H1 (cell line): ENCODE data around the gene USP3.

Experiments
- ATF3 ChIP-seq: IDR thresholded peaks from 2 replicates; pipeline ENCODE4 v1.6.1; 2011; ENCODE audit warnings: low read depth, mild to moderate bottlenecking, low read length; ENCODE audit not compliant: insufficient read depth
- CBX5 ChIP-seq: fragments of 300-800, 300-1000 bp; sonication (generic); IDR thresholded peaks from 2 replicates; pipeline ENCODE4 v1.7.1; 2016; ENCODE audit warnings: antibody characterized with exemption, low read length, low read depth
- CREB1 ChIP-seq: IDR thresholded peaks from 2 replicates; pipeline ENCODE4 v1.6.1; 2012; ENCODE audit warnings: inconsistent platforms
- CTCF ChIP-seq, 3 experiments: IDR thresholded peaks; 1 replicate in 2 of 3; 2 replicates in 1 of 3; pipeline versions ENCODE4 v1.5.1 to v1.6.1; 2011; ENCODE audit warnings: low read length in 3 of 3, mild to moderate bottlenecking in 3 of 3, inconsistent platforms in 2 of 3, low read depth in 1 of 3, moderate library complexity in 1 of 3; ENCODE audit not compliant: insufficient read depth in 1 of 3; ENCODE audit errors: control extremely low read depth in 1 of 3
- EP300 ChIP-seq, 2 experiments: IDR thresholded peaks; 1 replicate in 1 of 2; 2 replicates in 1 of 2; pipeline ENCODE4 v1.6.1; 2011 to 2012; ENCODE audit warnings: low read depth in 2 of 2, low read length in 2 of 2, mild to moderate bottlenecking in 2 of 2, borderline replicate concordance in 1 of 2, inconsistent platforms in 1 of 2, moderate library complexity in 1 of 2
- GTF2F1 ChIP-seq: IDR thresholded peaks from 2 replicates; pipeline ENCODE4 v1.6.1; 2012; ENCODE audit warnings: low read depth, low read length, improper control_type of control experiment, borderline replicate concordance
- NRF1 ChIP-seq: IDR thresholded peaks from 2 replicates; pipeline ENCODE4 v1.6.1; 2011; ENCODE audit warnings: mild to moderate bottlenecking, low read depth, low read length, improper control_type of control experiment
- POLR2A ChIP-seq, 2 experiments: IDR thresholded peaks; 1 replicate in 1 of 2; 2 replicates in 1 of 2; pipeline ENCODE4 v1.6.1; 2011; ENCODE audit warnings: low read depth in 2 of 2, low read length in 2 of 2, mild to moderate bottlenecking in 2 of 2; ENCODE audit errors: control extremely low read depth in 1 of 2
- RAD21 ChIP-seq, 2 experiments: IDR thresholded peaks in 1 of 2; conservative IDR thresholded peaks in 1 of 2; 2 replicates each; pipeline ENCODE4 v1.6.1; 2011; ENCODE audit warnings: low read depth in 2 of 2, low read length in 2 of 2, improper control_type of control experiment in 1 of 2, inconsistent platforms in 1 of 2, mild to moderate bottlenecking in 1 of 2, moderate library complexity in 1 of 2
- SIN3A ChIP-seq, 2 experiments: IDR thresholded peaks in 1 of 2; conservative IDR thresholded peaks in 1 of 2; 2 replicates each; pipeline ENCODE4 v1.6.1; 2011 to 2012; ENCODE audit warnings: low read length in 2 of 2, improper control_type of control experiment in 1 of 2, low read depth in 1 of 2, mild to moderate bottlenecking in 1 of 2
- SIX5 ChIP-seq: IDR thresholded peaks from 2 replicates; pipeline ENCODE4 v1.6.1; 2011; ENCODE audit warnings: mild to moderate bottlenecking, low read depth, low read length
- TAF1 ChIP-seq: IDR thresholded peaks from 2 replicates; pipeline ENCODE4 v1.6.1; 2011; ENCODE audit warnings: mild to moderate bottlenecking, low read depth, low read length
- TEAD4 ChIP-seq: IDR thresholded peaks from 2 replicates; pipeline ENCODE4 v1.6.1; 2012; ENCODE audit warnings: low read depth, low read length, inconsistent platforms, mixed read lengths

GRCh38 chr15:63538876-63539275, 34.5 kb downstream of the USP3 start:
- TF ChIP-seq CTCF (IDR thresholded peaks at IDR 0.05; ENCODE audit: control extremely low read depth in 1 of 3, insufficient read depth in 1 of 3, low read depth in 1 of 3, low read length in 3 of 3) (no peak), SIX5 (no peak), RAD21 (IDR thresholded peaks at IDR 0.05 in 1 of 2, conservative IDR thresholded peaks at IDR 0.05 in 1 of 2; ENCODE audit: low read depth in 2 of 2, low read length in 2 of 2) (no peak), TEAD4 (no peak), TAF1 (no peak), SIN3A (conservative IDR thresholded peaks at IDR 0.05 in 1 of 2, IDR thresholded peaks at IDR 0.05 in 1 of 2; ENCODE audit: low read depth in 1 of 2, low read length in 2 of 2) (no peak), CREB1 (no peak), NRF1 (no peak), GTF2F1 (no peak), ATF3 (no peak), EP300 (IDR thresholded peaks at IDR 0.05; ENCODE audit: borderline replicate concordance in 1 of 2, low read depth in 2 of 2, low read length in 2 of 2) (no peak), CBX5 (no peak), POLR2A (IDR thresholded peaks at IDR 0.05; ENCODE audit: control extremely low read depth in 1 of 2, low read depth in 2 of 2, low read length in 2 of 2) (no peak)
